ENCODE results near the gene FOXQ1. TPM values are rescaled to one million over a fixed set of nuclear protein-coding genes. Genes with fewer than 3 reads are reported as not detected.

FOXQ1 gene
- total and polyA plus RNA-seq, 2 of the 13 experiments (the other 11 are each of a cell fraction or from before 2014, with no cell fraction given), result 35.2 to 39.8 TPM

- TF ChIP-seq HOMEZ (CRISPR knock-in tag; IDR thresholded peaks at IDR 0.05; ENCODE audit: low read depth) (no peak), HOXD1 (CRISPR knock-in tag; IDR thresholded peaks at IDR 0.05) (no peak), RAD51 (IDR thresholded peaks at IDR 0.05; ENCODE audit: borderline replicate concordance) (no peak), AGO2 (optimal IDR thresholded peaks at IDR 0.05; ENCODE audit: low read depth, low read length) (no peak), ZNF30 (CRISPR knock-in tag; IDR thresholded peaks at IDR 0.05) (no peak; the same call in 1 of the 2 replicates), ZNF567 (CRISPR knock-in tag; IDR thresholded peaks at IDR 0.05; ENCODE audit: borderline replicate concordance) (no peak; the same call in 1 of the 2 replicates), ARID4A (CRISPR knock-in tag; IDR thresholded peaks at IDR 0.05; ENCODE audit: borderline replicate concordance) (peak; percentile 69; the same call in 1 of the 2 replicates), ZNF737 (CRISPR knock-in tag; IDR thresholded peaks at IDR 0.05; ENCODE audit: borderline replicate concordance) (no peak), ZFP36 (IDR thresholded peaks at IDR 0.05; ENCODE audit: borderline replicate concordance, low read depth, low read length, partially characterized antibody) (no peak), YY1 (IDR thresholded peaks at IDR 0.05; ENCODE audit: insufficient read depth, insufficient replicate concordance, low read depth, low read length) (peak; percentile 82), GPN1 (CRISPR knock-in tag; IDR thresholded peaks at IDR 0.05; ENCODE audit: borderline replicate concordance) (no peak), NCOA1 (CRISPR knock-in tag; IDR thresholded peaks at IDR 0.05) (peak; percentile 49; the same call in 1 of the 2 replicates), FIP1L1 (IDR thresholded peaks at IDR 0.05; ENCODE audit: borderline replicate concordance, insufficient read depth, low read depth, low read length) (no peak), SNAI1 (CRISPR knock-in tag; IDR thresholded peaks at IDR 0.05; ENCODE audit: borderline replicate concordance) (peak; percentile 90; the same call in 1 of the 2 replicates), SMYD3 (CRISPR knock-in tag; IDR thresholded peaks at IDR 0.05) (no peak), ZNF672 (CRISPR knock-in tag; IDR thresholded peaks at IDR 0.05) (0 out of 2 replicates have a peak, but pooled peaks have one; percentile 7), HINFP (CRISPR knock-in tag; IDR thresholded peaks at IDR 0.05; ENCODE audit: low read depth) (no peak; the same call in 1 of the 2 replicates), ZNF251 (CRISPR knock-in tag; IDR thresholded peaks at IDR 0.05) (no peak)
Observed at GRCh38 chr6:1310628-1311399, 1.1 kb upstream of the FOXQ1 start (continued).
